Kidney epithelial cell (primary cell): Measurements from ENCODE around the gene SH3RF2. TPM values are rescaled to one million over a fixed set of nuclear protein-coding genes. Genes with fewer than 3 reads are reported as not detected.

ENCODE experiments used
- DNase-seq: peaks from one replicate; pipeline ENCODE4 v3.0.0-alpha.2; 2010; ENCODE audit warnings: low read depth
- H3K27me3 ChIP-seq: 2 replicates; pipeline ENCODE4 v1.6.0; 2011; ENCODE audit warnings: low read length; ENCODE audit not compliant: control insufficient read depth, insufficient read depth
- H3K36me3 ChIP-seq: 2 replicates; pipeline ENCODE4 v1.5.1; 2011; ENCODE audit warnings: low read length; ENCODE audit not compliant: control insufficient read depth, insufficient read depth
- H3K4me3 ChIP-seq: 2 replicates; pipeline ENCODE4 v1.5.1; 2011; ENCODE audit warnings: low read depth, mild to moderate bottlenecking, control low read depth, low read length
- total RNA-seq: library from RNA; depleted of rRNA; stranded (reverse); fragments of >200 nt; gene quantifications from 2 replicates; pipeline ENCODE4 v1.2.3, GENCODE V29; 2015
- TF ChIP-seq, protein P1 (sequence below): IDR thresholded peaks from 2 replicates; pipeline ENCODE4 v1.5.1; 2011; ENCODE audit warnings: mild to moderate bottlenecking, moderate library complexity, low read length, control low read depth, inconsistent platforms; ENCODE audit not compliant: insufficient read depth, poor library complexity, severe bottlenecking

Gene SH3RF2
- total RNA-seq, 1 donor from 2014 or later, result 10.3 TPM

DNA sequence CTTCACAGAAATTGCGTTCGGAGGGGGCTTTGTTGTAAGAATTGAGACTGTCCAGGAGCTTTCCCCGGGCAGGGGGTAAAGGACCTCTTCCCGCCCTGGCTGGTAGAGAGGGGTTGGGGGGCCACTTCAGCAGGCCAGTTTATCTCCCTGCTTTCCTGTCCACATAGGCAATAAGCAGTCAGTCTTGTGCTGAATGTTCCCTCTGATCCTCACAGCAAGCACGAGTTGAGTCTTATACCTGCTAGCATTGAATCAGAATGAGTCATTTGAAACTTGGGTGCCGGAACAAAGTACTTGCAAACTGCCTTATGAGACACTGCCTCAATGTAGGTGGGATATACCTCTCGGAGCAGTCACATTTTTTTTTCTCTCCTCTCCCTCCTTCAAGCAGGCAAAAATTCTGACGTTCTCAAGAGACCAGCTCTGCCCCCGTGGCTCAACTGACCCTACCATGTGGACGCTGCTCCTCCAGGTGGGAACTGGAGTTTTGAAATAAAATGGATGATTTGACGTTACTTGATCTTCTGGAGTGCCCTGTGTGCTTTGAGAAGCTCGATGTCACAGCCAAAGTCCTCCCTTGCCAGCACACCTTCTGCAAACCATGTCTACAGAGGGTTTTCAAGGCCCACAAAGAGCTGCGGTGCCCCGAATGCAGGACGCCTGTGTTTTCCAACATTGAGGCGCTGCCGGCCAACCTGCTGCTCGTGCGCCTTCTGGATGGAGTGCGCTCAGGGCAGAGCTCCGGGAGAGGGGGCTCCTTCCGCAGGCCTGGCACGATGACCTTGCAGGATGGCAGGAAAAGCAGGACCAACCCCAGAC is 1.3 kb downstream of the SH3RF2 start:
- H3K27me3 ChIP-seq, result no peaks in the 10 kb centered on the region
- H3K4me3 ChIP-seq, result peak overlapping the region; percentile 54
- TF ChIP-seq, protein P1, sequence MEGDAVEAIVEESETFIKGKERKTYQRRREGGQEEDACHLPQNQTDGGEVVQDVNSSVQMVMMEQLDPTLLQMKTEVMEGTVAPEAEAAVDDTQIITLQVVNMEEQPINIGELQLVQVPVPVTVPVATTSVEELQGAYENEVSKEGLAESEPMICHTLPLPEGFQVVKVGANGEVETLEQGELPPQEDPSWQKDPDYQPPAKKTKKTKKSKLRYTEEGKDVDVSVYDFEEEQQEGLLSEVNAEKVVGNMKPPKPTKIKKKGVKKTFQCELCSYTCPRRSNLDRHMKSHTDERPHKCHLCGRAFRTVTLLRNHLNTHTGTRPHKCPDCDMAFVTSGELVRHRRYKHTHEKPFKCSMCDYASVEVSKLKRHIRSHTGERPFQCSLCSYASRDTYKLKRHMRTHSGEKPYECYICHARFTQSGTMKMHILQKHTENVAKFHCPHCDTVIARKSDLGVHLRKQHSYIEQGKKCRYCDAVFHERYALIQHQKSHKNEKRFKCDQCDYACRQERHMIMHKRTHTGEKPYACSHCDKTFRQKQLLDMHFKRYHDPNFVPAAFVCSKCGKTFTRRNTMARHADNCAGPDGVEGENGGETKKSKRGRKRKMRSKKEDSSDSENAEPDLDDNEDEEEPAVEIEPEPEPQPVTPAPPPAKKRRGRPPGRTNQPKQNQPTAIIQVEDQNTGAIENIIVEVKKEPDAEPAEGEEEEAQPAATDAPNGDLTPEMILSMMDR, result no peak
- H3K36me3 ChIP-seq, result no peaks in the 10 kb centered on the region
- peak; percentile 78 for DNase-seq

DNA sequence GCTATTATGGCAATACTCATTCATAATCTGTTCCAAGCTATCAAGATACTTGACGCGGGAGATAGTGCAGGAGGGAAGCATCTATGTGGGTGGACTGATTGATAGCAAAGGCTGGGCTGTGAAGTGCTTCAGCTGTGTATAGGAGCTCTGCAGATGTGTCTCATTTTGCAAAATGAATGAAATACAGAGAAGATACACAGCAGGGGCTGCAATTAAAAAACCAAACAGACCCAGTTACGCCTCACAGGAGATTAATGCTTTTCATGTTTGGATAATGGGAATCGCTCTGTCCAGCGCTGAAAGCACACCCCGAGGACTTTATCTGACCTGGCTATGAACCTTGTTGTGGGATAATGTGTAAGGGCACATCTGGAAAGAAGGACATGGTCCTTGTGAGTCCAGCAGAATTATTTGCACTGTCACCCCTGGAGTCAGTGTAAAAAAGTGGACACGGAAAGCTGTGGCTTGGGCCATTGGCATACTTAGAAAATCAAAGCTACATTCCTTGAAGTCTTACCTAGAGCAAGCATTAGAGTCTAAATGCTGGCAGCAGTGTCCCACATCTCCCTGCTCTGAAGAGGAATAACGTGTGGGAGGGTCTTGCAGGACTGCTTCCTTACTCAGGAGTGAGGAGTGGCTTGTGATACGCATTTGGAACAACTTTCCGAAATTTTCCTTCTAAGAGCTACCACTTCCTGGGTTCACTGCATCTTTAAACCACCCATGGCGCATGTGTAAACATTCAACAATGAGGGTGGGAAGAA is 2.6 kb downstream of the SH3RF2 start:
- DNase-seq, result no peak
- no peaks in the 10 kb centered on the region for H3K27me3 ChIP-seq
- no peaks in the 10 kb centered on the region for H3K36me3 ChIP-seq
- TF ChIP-seq, protein P1, result no peak
- peak overlapping the region; percentile 33 for H3K4me3 ChIP-seq

DNA sequence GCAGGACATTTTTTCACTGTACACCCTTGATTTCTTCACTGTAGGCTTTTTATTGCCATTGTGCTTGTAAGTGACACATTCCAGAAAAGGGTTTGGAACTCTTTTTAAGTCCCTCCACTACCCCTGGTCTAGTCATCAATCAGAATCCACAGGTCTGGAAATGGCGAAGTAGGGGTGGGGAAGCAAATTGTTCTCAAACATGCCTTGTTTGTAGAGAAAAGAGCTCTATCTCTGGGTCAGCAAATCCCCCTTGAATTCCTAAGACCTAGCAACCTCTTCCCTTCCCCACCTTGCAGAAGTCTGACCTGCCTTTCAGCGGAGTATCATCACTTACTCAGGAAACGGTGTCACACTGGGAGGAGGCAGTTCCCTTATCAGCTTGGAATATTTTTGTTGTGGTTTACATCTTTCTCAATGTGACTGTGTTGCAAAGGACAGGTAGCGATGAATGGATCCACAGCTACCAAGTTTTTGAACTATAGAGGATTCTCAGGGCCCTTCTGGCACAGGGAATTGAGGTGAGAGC is 3.2 kb downstream of the SH3RF2 start:
- Histone ChIP-seq H3K27me3 (no peaks in the 10 kb centered on the region), H3K36me3 (no peaks in the 10 kb centered on the region), H3K4me3 (peak overlapping the region; percentile 33)
- no peak for DNase-seq
- TF ChIP-seq, protein P1, result no peak

DNA sequence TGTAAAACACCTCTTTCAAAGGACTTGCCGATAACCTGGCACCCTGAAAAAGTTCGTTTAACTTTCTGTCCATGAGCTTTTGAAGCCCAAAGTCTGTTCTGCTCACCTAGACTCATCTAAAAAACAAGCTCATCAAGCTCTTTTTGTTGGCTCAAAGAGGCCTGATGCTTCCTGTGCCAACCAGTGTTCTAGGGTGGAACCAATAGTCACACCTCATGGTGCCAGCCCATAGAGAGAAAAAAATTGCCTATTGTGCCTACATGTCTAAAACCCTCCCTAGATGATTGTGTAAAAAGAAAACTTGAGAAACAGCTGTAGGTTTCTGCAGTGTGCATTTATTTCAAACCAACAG is 4.7 kb downstream of the SH3RF2 start:
- Histone ChIP-seq H3K36me3 (no peaks in the 10 kb centered on the region), H3K27me3 (no peaks in the 10 kb centered on the region), H3K4me3 (no peak overlapping the region)
- TF ChIP-seq, protein P1, result no peak
- no peak for DNase-seq

GRCh38 chr5:145941448-145942130 is 5.2 kb downstream of the SH3RF2 start:
- no peak overlapping the region for H3K4me3 ChIP-seq
- TF ChIP-seq, protein P1, result no peak
- no peaks in the 10 kb centered on the region for H3K27me3 ChIP-seq
- DNase-seq, result no peak
- H3K36me3 ChIP-seq, result no peaks in the 10 kb centered on the region
